Mammary epithelial cell (primary cell): ENCODE results near the gene MUC20.

Source experiments
- CTCF ChIP-seq, 2 donors: IDR thresholded peaks in 1 of 2; conservative IDR thresholded peaks in 1 of 2; 2 replicates each; pipeline ENCODE4 v1.5.1; 2011 to 2012; ENCODE audit warnings: inconsistent platforms in 2 of 2, low read length in 2 of 2, mild to moderate bottlenecking in 2 of 2, control low read depth in 1 of 2, low read depth in 1 of 2; ENCODE audit not compliant: insufficient read depth in 1 of 2; ENCODE audit errors: extremely low read depth in 1 of 2
- EZH2 ChIP-seq: IDR thresholded peaks from 2 replicates; pipeline ENCODE4 v1.6.1; 2012; ENCODE audit warnings: low read length, inconsistent platforms, borderline replicate concordance

GRCh38 chr3:195698325-195698646 lies 22.5 kb upstream of the MUC20 start:
- TF ChIP-seq CTCF (conservative IDR thresholded peaks at IDR 0.05 in 1 of 2, IDR thresholded peaks at IDR 0.05 in 1 of 2; ENCODE audit: extremely low read depth in 1 of 2, insufficient read depth in 1 of 2, low read depth in 1 of 2, low read length in 2 of 2) (no peak), EZH2 (no peak)
